Stimulated activated CD8-positive, alpha-beta memory T cell treated with anti-CD3 and anti-CD28 coated beads, Interleukin-4, amount 100 ng/mL, for 1 hour (primary cell): ENCODE measurements around the gene ABLIM2.

Experiments
- DNase-seq, 2 donors: peaks; one replicate each; pipeline ENCODE4 v3.0.0-alpha.2; 2020; ENCODE audit warnings: low read depth in 2 of 2, low spot score in 1 of 2

The ABLIM2 gene

GRCh38 chr4:8123389-8123788, 35.2 kb downstream of the ABLIM2 start:
- DNase-seq, result no peak

GRCh38 chr4:8122746-8123145, 35.9 kb downstream of the ABLIM2 start:
- no peak for DNase-seq

- no peak for DNase-seq
These were observed 37.2 kb downstream of the ABLIM2 start for GRCh38 chr4:8121292-8122015.

- no peak for DNase-seq
These were observed 38.1 kb downstream of the ABLIM2 start for GRCh38 chr4:8120501-8120900.

- no peak for DNase-seq
These were observed 38.7 kb downstream of the ABLIM2 start for GRCh38 chr4:8119877-8120276.

GRCh38 chr4:8118531-8118930, 40.1 kb downstream of the ABLIM2 start:
- no peak for DNase-seq

- no peak for DNase-seq
These were observed 40.6 kb downstream of the ABLIM2 start for GRCh38 chr4:8118035-8118434.

- no peak for DNase-seq
These were observed 41.3 kb downstream of the ABLIM2 start for GRCh38 chr4:8117278-8117682.

GRCh38 chr4:8115916-8116315, 42.7 kb downstream of the ABLIM2 start:
- no peak for DNase-seq

- DNase-seq, result no peak
These were observed 43.5 kb downstream of the ABLIM2 start for GRCh38 chr4:8115203-8115520.

GRCh38 chr4:8114456-8115202, 44.0 kb downstream of the ABLIM2 start:
- DNase-seq, result no peak

GRCh38 chr4:8113611-8114377, 44.8 kb downstream of the ABLIM2 start:
- no peak for DNase-seq

GRCh38 chr4:8112672-8113071, 45.9 kb downstream of the ABLIM2 start:
- no peak for DNase-seq

- no peak for DNase-seq
These were observed 46.5 kb downstream of the ABLIM2 start for GRCh38 chr4:8112036-8112576.

GRCh38 chr4:8110071-8110986, 48.3 kb downstream of the ABLIM2 start:
- no peak for DNase-seq

- DNase-seq, result no peak
These were observed 49.1 kb downstream of the ABLIM2 start for GRCh38 chr4:8109406-8110065.

- DNase-seq, result no peak
These were observed 49.6 kb downstream of the ABLIM2 start for GRCh38 chr4:8108991-8109390.

GRCh38 chr4:8108261-8108660, 50.4 kb downstream of the ABLIM2 start:
- no peak for DNase-seq

GRCh38 chr4:8107146-8107657, 51.4 kb downstream of the ABLIM2 start:
- no peak for DNase-seq

- no peak for DNase-seq
These were observed 52.1 kb downstream of the ABLIM2 start for GRCh38 chr4:8106451-8107025.
